GM12878 (cell line): ENCODE data around the gene FIG4. TPM values are rescaled to one million over a fixed set of nuclear protein-coding genes. Genes with fewer than 3 reads are reported as not detected.
A peak's percentile ranks its signal among the peaks of the same experiment; 100 is the strongest.

ENCODE experiments used
- ATAC-seq: fragments of 200-7000 bp; cut with Tn5 transposase; 3 replicates; pipeline ENCODE4 v1.9.1; 2020; ENCODE audit warnings: mild to moderate bottlenecking, moderate library complexity
- BruUV-seq: library from RNA; stranded (reverse); fragments of 400-500 nt; replicated peaks from 2 replicates; lab custom pipeline; 2021; lab: Mats Ljungman, UMichigan
- CTCF ChIA-PET: fragments of 300-600 bp; sonication (Branson Sonifier 250); formaldehyde crosslinking; extraction: SDS; loops from one replicate; lab custom pipeline; 2021; ENCODE audit warnings: inconsistent platforms; lab: Yijun Ruan, JAX
- POLR2A ChIA-PET: fragments of 350-600 bp; formaldehyde crosslinking; extraction: SDS; loops from one replicate; lab custom pipeline; 2021; ENCODE audit warnings: inconsistent platforms; lab: Charles Lee
- RAD21 ChIA-PET: fragments of 300-600 bp; sonication (Branson Sonifier 250); formaldehyde crosslinking; loops from one replicate; lab custom pipeline; 2023; ENCODE audit warnings: antibody characterized with exemption; ENCODE audit not compliant: unreplicated experiment; lab: Charles Lee
- SMC1A ChIA-PET: fragments of 300-600 bp; sonication (Branson Sonifier 250); formaldehyde crosslinking; loops from one replicate; lab custom pipeline; 2023; ENCODE audit not compliant: unreplicated experiment, uncharacterized antibody; lab: Charles Lee
- DNase-seq: peaks from one replicate; pipeline ENCODE4 v3.0.0-alpha.2; 2011; ENCODE audit warnings: low read depth, low spot score
- FAIRE-seq: peaks from 3 replicates; lab custom pipeline; 2011; peaks lifted over from hg19 to GRCh38; lab: Jason Lieb, UNC
- H2AFZ ChIP-seq: 2 replicates; pipeline ENCODE4 v1.6.0; 2011; ENCODE audit warnings: low read depth, low read length, control low read depth; ENCODE audit not compliant: control insufficient read depth
- H3K27ac ChIP-seq: 2 replicates; pipeline ENCODE4 v1.5.1; 2011; ENCODE audit warnings: control low read depth; ENCODE audit not compliant: control insufficient read depth, insufficient read depth
- H3K27me3 ChIP-seq, 2 experiments: replicated peaks in 1 of 2; 2 replicates each; pipeline versions ENCODE4 v1.6.0 to v1.6.1; 2011; ENCODE audit warnings: low read length in 1 of 2; ENCODE audit not compliant: control insufficient read depth in 2 of 2, insufficient read depth in 2 of 2
- H3K36me3 ChIP-seq, 2 experiments: 2 replicates each; pipeline ENCODE4 v1.5.1; 2011; ENCODE audit warnings: low read length in 1 of 2; ENCODE audit not compliant: control insufficient read depth in 2 of 2, insufficient read depth in 2 of 2
- H3K4me1 ChIP-seq: 2 replicates; pipeline ENCODE4 v1.6.1; 2011; ENCODE audit warnings: mild to moderate bottlenecking, low read length, moderate library complexity, mixed read lengths; ENCODE audit not compliant: control insufficient read depth, insufficient read depth
- H3K4me2 ChIP-seq: 2 replicates; pipeline ENCODE4 v1.6.0; 2011; ENCODE audit warnings: control low read depth; ENCODE audit not compliant: control insufficient read depth, insufficient read depth
- H3K4me3 ChIP-seq: fragments of 200-600 bp; sonication (generic); 2 replicates; pipeline ENCODE4 v1.5.1; 2016
- H3K79me2 ChIP-seq: 2 replicates; pipeline ENCODE4 v1.6.0; 2011; ENCODE audit warnings: low read length; ENCODE audit not compliant: control insufficient read depth, insufficient read depth
- H3K9ac ChIP-seq: 2 replicates; pipeline ENCODE4 v1.8.0; 2011; ENCODE audit warnings: low read length, control low read depth, mixed read lengths; ENCODE audit not compliant: control insufficient read depth, insufficient read depth
- H3K9me3 ChIP-seq: replicated peaks from 3 replicates; pipeline ENCODE4 v1.5.1; 2011; ENCODE audit warnings: mild to moderate bottlenecking, low read length; ENCODE audit not compliant: control insufficient read depth, insufficient read depth
- H4K20me1 ChIP-seq: 2 replicates; pipeline ENCODE4 v1.6.0; 2011; ENCODE audit not compliant: control insufficient read depth, insufficient read depth
- EZH2 ChIP-seq: IDR thresholded peaks from 2 replicates; pipeline ENCODE4 v1.6.1; 2012; ENCODE audit warnings: low read depth, mild to moderate bottlenecking, control low read depth, inconsistent platforms, low read length, borderline replicate concordance; ENCODE audit not compliant: control insufficient read depth
- KAT2A ChIP-seq: conservative IDR thresholded peaks from 2 replicates; pipeline ENCODE4 v1.6.1; 2011; ENCODE audit warnings: low read depth, low read length; ENCODE audit not compliant: control insufficient read depth
- SMARCA5 ChIP-seq: fragments of 450-650 bp; IDR thresholded peaks from 2 replicates; pipeline ENCODE4 v1.6.1; 2017; ENCODE audit warnings: mild to moderate bottlenecking
- SPI1 ChIP-seq: IDR thresholded peaks from 2 replicates; pipeline ENCODE4 v1.6.1; 2011; ENCODE audit warnings: low read depth, mild to moderate bottlenecking, low read length, moderate library complexity, borderline replicate concordance; ENCODE audit not compliant: insufficient read depth
- STAT3 ChIP-seq: IDR thresholded peaks from 2 replicates; pipeline ENCODE4 v1.6.1; 2011; ENCODE audit warnings: low read depth, low read length, improper control_type of control experiment
- SUZ12 ChIP-seq: fragments of 200-600 bp; sonication (generic); IDR thresholded peaks from one replicate; pipeline ENCODE4 v1.6.1; 2018; ENCODE audit warnings: antibody characterized with exemption, mild to moderate bottlenecking; ENCODE audit not compliant: unreplicated experiment
- WGBS: methylation state at CpG from one replicate; pipeline ENCODE4 v1.1.6; 2016; ENCODE audit warnings: low lambda C conversion rate; ENCODE audit not compliant: insufficient replicate concordance, insufficient coverage; ENCODE audit errors: missing lambda C conversion rate; 5-methylcytosine and 5-hydroxymethylcytosine counted together
- in situ Hi-C: fragments of 300-500 bp; cut with MboI; formaldehyde crosslinking; loops from 9 replicates; pipeline ENCODE4 v1.14.3; 2018; ENCODE audit warnings: mixed read lengths
- intact Hi-C: fragments of 100-400 bp; cut with micrococcal nuclease; formaldehyde crosslinking; loops from one replicate; pipeline ENCODE4 v1.14.2; 2022; ENCODE audit not compliant: unreplicated experiment
- polyA plus RNA-seq, 11 experiments: library from polyadenylated mRNA; depleted of rRNA in 4 of 11; unstranded in 6 of 11; stranded (reverse) in 5 of 11; fragments of >200 nt; fragmentation: Nextera tagmentation in 4 of 11; fragmentation: Illumina TruSeq in 1 of 11; extraction: Ambion mirVana in 4 of 11; extraction: Trizol in 1 of 11; gene quantifications; 1 replicate in 1 of 11; 2 replicates in 10 of 11; pipeline versions ENCODE4 v1.2.1 to v1.2.3, GENCODE V29; 2011 to 2016; ENCODE audit warnings: inconsistent platforms in 2 of 11, missing spikeins in 2 of 11, low read depth in 1 of 11
- total RNA-seq, 4 experiments: library from RNA; depleted of rRNA in 3 of 4; stranded (reverse); fragments of >200 nt in 3 of 4; fragmentation: Illumina TruSeq in 1 of 4; extraction: Trizol in 1 of 4; gene quantifications; 2 replicates each; pipeline versions ENCODE4 v1.2.1 to v1.2.3, GENCODE V29; 2013 to 2021

The FIG4 gene
- total and polyA plus RNA-seq, 10 of the 15 experiments (the other 5 are each of a cell fraction or from before 2014, with no cell fraction given), result 3.8 to 23.2 (median 11.8) TPM

DNA sequence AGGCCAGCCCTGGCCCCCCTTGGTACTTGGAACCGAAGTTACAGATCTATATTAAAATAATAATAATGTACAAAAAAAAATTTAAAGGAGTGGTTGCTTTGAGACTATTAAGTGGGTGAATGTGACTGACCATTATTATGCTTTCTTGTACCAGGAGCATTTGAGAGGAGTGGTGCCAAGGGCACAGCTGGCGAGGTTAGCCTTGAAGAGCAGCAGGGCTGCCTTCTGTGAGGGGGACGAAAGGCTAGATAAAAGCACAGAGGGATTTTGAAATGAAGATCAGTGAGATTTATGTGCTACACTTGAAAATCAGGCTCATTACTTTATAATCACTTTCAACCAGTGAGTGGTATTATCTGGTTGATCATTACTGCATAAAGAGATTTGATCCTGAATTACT is 48.6 kb downstream of the FIG4 start:
- FAIRE-seq, result no peak
- intact Hi-C loops, result no loop called here

DNA sequence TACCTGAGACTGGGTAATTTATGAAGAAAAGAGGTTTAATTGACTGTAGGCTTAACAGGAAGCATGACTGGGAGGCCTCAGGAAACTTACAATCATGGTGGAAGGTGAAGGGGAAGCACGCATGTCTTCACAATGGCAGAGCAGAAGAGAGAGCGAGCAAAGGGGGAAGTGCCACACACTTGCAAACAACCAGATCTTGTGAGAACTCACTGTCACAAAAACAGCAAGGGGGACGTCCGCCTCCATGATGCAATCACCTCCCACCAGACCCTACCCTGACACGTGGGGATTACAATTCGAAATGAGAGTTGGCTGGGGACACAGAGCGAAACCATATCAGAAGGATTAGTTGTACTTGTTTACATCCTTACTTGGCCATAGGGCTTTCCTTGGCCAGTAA is 49.7 kb downstream of the FIG4 start:
- H3K36me3 ChIP-seq, result peaks cover 0 to 4% of the 10 kb centered on the region in 2 experiments; a peak in 1 of 4 replicates
- H4K20me1 ChIP-seq, result no peaks in the 10 kb centered on the region
- no peak for TF ChIP-seq EZH2
- peak; percentile 27; the same call in 1 of the 2 replicates for TF ChIP-seq SPI1
- TF ChIP-seq SMARCA5, result no peak
- H3K4me3 ChIP-seq, result no peak overlapping the region
- FAIRE-seq (no peak), DNase-seq (no peak), ATAC-seq (no peak)
- ChIA-PET SMC1A (no interaction called here), CTCF (interaction anchor here (1.0 to 2.2 kb wide), 3 partner anchors 19 to 299 kb away, joined by 3 to 7 read pairs (median 4); no protein-coding TSS in a partner anchor), POLR2A (no interaction called here), RAD21 (no interaction called here)
- H3K9me3 ChIP-seq, result no peaks in the 10 kb centered on the region
- BruUV-seq, result no TSS peak
- in situ Hi-C loops (no loop called here), intact Hi-C loops (no loop called here)
- H2AFZ ChIP-seq, result no peak overlapping the region
- H3K27me3 ChIP-seq, result no peaks in the 10 kb centered on the region
- H3K27ac ChIP-seq, result no peak overlapping the region
- H3K9ac ChIP-seq, result no peak overlapping the region
- no peaks in the 10 kb centered on the region for H3K4me1 ChIP-seq
- no peaks in the 10 kb centered on the region for H3K79me2 ChIP-seq
- WGBS, result 47% methylated on average over 7 of the region's 7 CpGs
- H3K4me2 ChIP-seq, result no peak overlapping the region

More for the DNA sequence above, 48.6 kb downstream of the FIG4 start:
- Histone ChIP-seq H3K27me3 (no peaks in the 10 kb centered on the region), H3K36me3 (peaks cover 0 to 4% of the 10 kb centered on the region in 2 experiments; a peak in 1 of 4 replicates), H3K27ac (no peak overlapping the region), H3K9ac (no peak overlapping the region), H3K4me3 (no peak overlapping the region), H3K4me2 (no peak overlapping the region), H4K20me1 (no peaks in the 10 kb centered on the region), H2AFZ (no peak overlapping the region), H3K9me3 (no peaks in the 10 kb centered on the region)
- ATAC-seq (no peak), DNase-seq (no peak)
- in situ Hi-C loops, result no loop called here
- no TSS peak for BruUV-seq
- POLR2A ChIA-PET, result no interaction called here
- 86% methylated on average over 3 of the region's 3 CpGs for WGBS
- SMC1A ChIA-PET, result no interaction called here
- TF ChIP-seq KAT2A (no peak), STAT3 (no peak), SUZ12 (no peak)
- TF ChIP-seq, all 136 proteins: peak for 0
- Histone ChIP-seq H3K4me1 (no peaks in the 10 kb centered on the region), H3K79me2 (no peaks in the 10 kb centered on the region)
- RAD21 ChIA-PET, result no interaction called here
- CTCF ChIA-PET, result interaction anchor here (0.5 to 2.2 kb wide), 4 partner anchors 18 to 652 kb away, joined by 3 to 7 read pairs (median 5); no protein-coding TSS in a partner anchor
